ENCODE measurements around the gene L3MBTL4. TPM values are rescaled to one million over a fixed set of nuclear protein-coding genes. Genes with fewer than 3 reads are reported as not detected.

Gene L3MBTL4
- total RNA-seq, 1 donor from 2014 or later = 1.1 TPM

- intact Hi-C loops (cut with micrococcal nuclease) = no loop called here
Measured at GRCh38 chr18:6255116-6255705, 159.5 kb downstream of the L3MBTL4 start.

- intact Hi-C loops (cut with micrococcal nuclease) = no loop called here
Measured at GRCh38 chr18:6254456-6254855, 160.3 kb downstream of the L3MBTL4 start.

- intact Hi-C loops (cut with micrococcal nuclease) = no loop called here
Measured at GRCh38 chr18:6251084-6251483, 163.6 kb downstream of the L3MBTL4 start.

GRCh38 chr18:6249788-6250187, 164.9 kb downstream of the L3MBTL4 start:
- intact Hi-C loops (cut with micrococcal nuclease) = no loop called here

GRCh38 chr18:6249170-6249569, 165.5 kb downstream of the L3MBTL4 start:
- intact Hi-C loops (cut with micrococcal nuclease) = no loop called here

GRCh38 chr18:6248017-6248416, 166.7 kb downstream of the L3MBTL4 start:
- intact Hi-C loops (cut with micrococcal nuclease) = no loop called here

DNA sequence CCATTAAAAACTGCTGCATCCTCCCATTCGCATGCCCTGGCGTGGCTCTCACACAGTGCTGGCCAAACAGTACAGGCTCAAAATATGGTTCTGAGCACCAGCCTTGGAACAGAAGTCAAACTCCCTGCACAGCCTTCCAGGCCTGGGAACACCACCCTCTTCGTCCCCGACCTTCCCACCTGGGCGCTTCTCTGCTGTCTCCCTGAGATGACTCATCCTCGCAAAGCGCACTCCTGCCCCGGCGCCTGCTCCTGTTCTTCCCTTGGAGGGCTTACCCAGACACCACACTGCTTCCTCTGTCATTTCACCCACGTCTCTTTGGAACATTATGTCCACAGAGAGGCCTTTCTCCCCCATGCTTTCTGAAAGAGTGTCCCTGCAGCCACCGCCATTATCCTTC, 172.7 kb downstream of the L3MBTL4 start:
- intact Hi-C loops (cut with micrococcal nuclease) = no loop called here

- intact Hi-C loops (cut with micrococcal nuclease) = no loop called here
Measured at GRCh38 chr18:6239716-6240115, 175.0 kb downstream of the L3MBTL4 start.

GRCh38 chr18:6236258-6236657, 178.5 kb downstream of the L3MBTL4 start:
- intact Hi-C loops (cut with micrococcal nuclease) = no loop called here

- intact Hi-C loops (cut with micrococcal nuclease) = no loop called here
Measured at GRCh38 chr18:6222271-6222670, 192.4 kb downstream of the L3MBTL4 start.

DNA sequence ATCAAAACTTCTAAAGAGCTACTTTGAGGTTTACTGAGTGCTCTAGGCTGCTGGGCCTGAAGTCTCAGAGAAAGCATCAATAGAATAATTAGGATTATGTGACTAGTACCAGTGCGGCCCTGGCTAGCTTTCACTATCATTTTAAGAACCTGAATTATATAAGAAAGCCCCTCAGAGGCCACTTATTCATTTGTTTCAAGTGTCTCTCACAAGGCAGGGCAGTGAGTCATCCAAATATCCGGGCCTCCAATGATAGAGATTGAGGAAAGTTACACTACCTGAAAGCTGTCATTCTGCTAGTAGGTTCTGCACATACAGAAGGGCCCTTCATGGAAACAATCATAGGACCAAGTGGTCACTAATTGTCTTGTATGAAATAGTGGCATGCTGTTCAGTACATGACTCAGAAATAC, 193.1 kb downstream of the L3MBTL4 start:
- intact Hi-C loops (cut with micrococcal nuclease) = no loop called here

- intact Hi-C loops (cut with micrococcal nuclease) = no loop called here
Measured at GRCh38 chr18:6220129-6220528, 194.6 kb downstream of the L3MBTL4 start.

GRCh38 chr18:6219116-6219717, 195.5 kb downstream of the L3MBTL4 start:
- intact Hi-C loops (cut with micrococcal nuclease) = no loop called here

- intact Hi-C loops (cut with micrococcal nuclease) = no loop called here
Measured at GRCh38 chr18:6215888-6216287, 198.8 kb downstream of the L3MBTL4 start.

GRCh38 chr18:6211174-6211504, 203.6 kb downstream of the L3MBTL4 start:
- intact Hi-C loops (cut with micrococcal nuclease) = no loop called here

- intact Hi-C loops (cut with micrococcal nuclease) = no loop called here
Measured at GRCh38 chr18:6210349-6211173, 204.2 kb downstream of the L3MBTL4 start.

DNA sequence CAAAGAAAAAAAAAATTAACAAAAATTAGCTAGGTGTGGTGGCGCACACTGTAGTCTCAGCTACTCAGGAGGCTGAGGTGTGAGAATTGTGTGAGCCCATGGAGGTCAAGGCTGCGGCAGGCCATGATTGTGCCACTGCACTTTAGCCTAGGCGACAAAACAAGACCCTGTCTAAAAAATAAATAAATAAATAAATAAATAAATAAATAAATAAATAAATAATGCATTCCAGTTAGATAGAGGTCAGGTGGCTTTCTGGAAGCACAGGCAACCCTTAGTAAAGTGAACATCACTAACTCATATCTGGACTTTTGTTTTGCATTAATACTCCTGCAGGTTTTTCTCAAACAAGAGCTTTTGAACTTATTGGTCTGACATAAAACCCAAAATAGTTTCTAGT, 206.8 kb downstream of the L3MBTL4 start:
- intact Hi-C loops (cut with micrococcal nuclease) = no loop called here

GRCh38 chr18:6207116-6207515, 207.6 kb downstream of the L3MBTL4 start:
- intact Hi-C loops (cut with micrococcal nuclease) = no loop called here

DNA sequence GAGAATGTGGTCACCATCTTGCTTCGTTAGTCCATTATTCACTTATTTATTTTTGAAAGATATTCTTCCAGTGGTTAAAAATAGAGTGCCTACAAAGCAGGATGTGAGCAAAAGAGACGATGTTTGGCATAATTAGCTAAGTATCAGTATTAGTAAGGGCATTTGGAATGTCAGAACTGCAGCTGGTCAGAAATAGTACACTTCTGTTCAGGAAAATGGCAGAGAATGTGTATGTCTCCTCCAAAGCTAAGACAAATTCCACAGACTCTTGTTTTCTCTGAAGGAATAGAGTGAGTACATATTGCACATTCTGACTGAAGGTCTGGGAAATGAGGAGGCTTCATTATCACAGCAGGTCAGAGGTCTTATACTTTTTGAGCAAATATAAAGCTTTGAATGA, 209.0 kb downstream of the L3MBTL4 start:
- intact Hi-C loops (cut with micrococcal nuclease) = no loop called here

GRCh38 chr18:6204476-6204875, 210.2 kb downstream of the L3MBTL4 start:
- intact Hi-C loops (cut with micrococcal nuclease) = no loop called here

GRCh38 chr18:6203791-6204190, 210.9 kb downstream of the L3MBTL4 start:
- intact Hi-C loops (cut with micrococcal nuclease) = no loop called here

- intact Hi-C loops (cut with micrococcal nuclease) = no loop called here
Measured at GRCh38 chr18:6202861-6203260, 211.8 kb downstream of the L3MBTL4 start.
